ENCODE results near the gene THPO.
A peak's percentile ranks its signal among the peaks of the same experiment; 100 is the strongest.

Gene THPO

GRCh38 chr3:184377882-184378445 lies at the start of gene THPO:
Gene THPO, minus strand, starts transcription at chr3:184378207. Its CDS starts 1,948 bp downstream, at chr3:184376259.
- no peak for DNase-seq

- DNase-seq = peak; percentile 7
Observed at GRCh38 chr3:184426691-184427141, 48.7 kb upstream of the THPO start.

GRCh38 chr3:184423561-184423960 lies 45.6 kb upstream of the THPO start:
- no peak for DNase-seq

GRCh38 chr3:184419171-184419570 lies 41.2 kb upstream of the THPO start:
- no peak for DNase-seq

GRCh38 chr3:184417619-184418327 lies 39.8 kb upstream of the THPO start:
- peak; percentile 7 for DNase-seq

- no peak for DNase-seq
Observed at GRCh38 chr3:184415203-184415490, 37.1 kb upstream of the THPO start.

- DNase-seq = no peak
Observed at GRCh38 chr3:184414418-184415202, 36.6 kb upstream of the THPO start.

GRCh38 chr3:184409946-184410500 lies 32.0 kb upstream of the THPO start:
- no peak for DNase-seq

- no peak for DNase-seq
Observed at GRCh38 chr3:184409331-184409926, 31.4 kb upstream of the THPO start.

- no peak for DNase-seq
Observed at GRCh38 chr3:184405075-184406030, 27.3 kb upstream of the THPO start.

GRCh38 chr3:184399410-184399809 lies 21.4 kb upstream of the THPO start:
- DNase-seq = no peak

- no peak for DNase-seq
Observed at GRCh38 chr3:184395320-184395660, 17.3 kb upstream of the THPO start.

- DNase-seq = no peak
Observed at GRCh38 chr3:184391266-184391665, 13.3 kb upstream of the THPO start.

GRCh38 chr3:184389935-184390528 lies 12.0 kb upstream of the THPO start:
- no peak for DNase-seq

- DNase-seq = no peak
Observed at GRCh38 chr3:184389384-184389783, 11.4 kb upstream of the THPO start.

GRCh38 chr3:184388936-184389230 lies 10.9 kb upstream of the THPO start:
- DNase-seq = no peak

GRCh38 chr3:184388164-184388935 lies 10.3 kb upstream of the THPO start:
- DNase-seq = no peak

- no peak for DNase-seq
Observed at GRCh38 chr3:184387174-184387714, 9.2 kb upstream of the THPO start.

- no peak for DNase-seq
Observed at GRCh38 chr3:184386047-184386806, 8.2 kb upstream of the THPO start.

- no peak for DNase-seq
Observed at GRCh38 chr3:184384856-184385422, 6.9 kb upstream of the THPO start.
